ENCODE data around the gene ATG2A. TPM values are rescaled to one million over a fixed set of nuclear protein-coding genes. Genes with fewer than 3 reads are reported as not detected.
A peak's percentile ranks its signal among the peaks of the same experiment; 100 is the strongest.

The ATG2A gene
- total and polyA plus RNA-seq, 10 donors, result 14.3 to 57.3 (median 34.0) TPM

GRCh38 chr11:64878494-64879243 lies 38.3 kb downstream of the ATG2A start, which contains the start of gene EHD1:
Gene EHD1, minus strand, starts transcription at chr11:64878621. Its CDS starts 157 bp downstream, at chr11:64878464.
- H3K27me3 ChIP-seq (replicated peaks in 1 of 7), result no peaks in the 10 kb centered on the region
- peaks cover 0 to 25% (median 0%) of the 10 kb centered on the region in 6 donors for H3K36me3 ChIP-seq
- H3K4me3 ChIP-seq, result peak within 1 kb of the TSS; percentile 86 to 99 (median 95)
- H3K27ac ChIP-seq, result peak within 1 kb of the TSS; percentile 75 to 98 (median 96)
- peaks cover 46 to 88% (median 72%) of the 10 kb centered on the region in 6 donors for H3K4me1 ChIP-seq
- intact Hi-C loops (cut with DNase I; ENCODE audit: low total_unique reads), result no loop called here
- WGBS, 5 donors, result 0 to 1% (median 1%) methylated on average over 14 to 75 of the region's 75 CpGs
- TF ChIP-seq POLR2A (IDR thresholded peaks at IDR 0.05) (peak; percentile 96 to 100 (median 98)), POLR2AphosphoS5 (IDR thresholded peaks at IDR 0.05) (peak; percentile 100)
- TF ChIP-seq, protein P1, sequence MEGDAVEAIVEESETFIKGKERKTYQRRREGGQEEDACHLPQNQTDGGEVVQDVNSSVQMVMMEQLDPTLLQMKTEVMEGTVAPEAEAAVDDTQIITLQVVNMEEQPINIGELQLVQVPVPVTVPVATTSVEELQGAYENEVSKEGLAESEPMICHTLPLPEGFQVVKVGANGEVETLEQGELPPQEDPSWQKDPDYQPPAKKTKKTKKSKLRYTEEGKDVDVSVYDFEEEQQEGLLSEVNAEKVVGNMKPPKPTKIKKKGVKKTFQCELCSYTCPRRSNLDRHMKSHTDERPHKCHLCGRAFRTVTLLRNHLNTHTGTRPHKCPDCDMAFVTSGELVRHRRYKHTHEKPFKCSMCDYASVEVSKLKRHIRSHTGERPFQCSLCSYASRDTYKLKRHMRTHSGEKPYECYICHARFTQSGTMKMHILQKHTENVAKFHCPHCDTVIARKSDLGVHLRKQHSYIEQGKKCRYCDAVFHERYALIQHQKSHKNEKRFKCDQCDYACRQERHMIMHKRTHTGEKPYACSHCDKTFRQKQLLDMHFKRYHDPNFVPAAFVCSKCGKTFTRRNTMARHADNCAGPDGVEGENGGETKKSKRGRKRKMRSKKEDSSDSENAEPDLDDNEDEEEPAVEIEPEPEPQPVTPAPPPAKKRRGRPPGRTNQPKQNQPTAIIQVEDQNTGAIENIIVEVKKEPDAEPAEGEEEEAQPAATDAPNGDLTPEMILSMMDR (IDR thresholded peaks at IDR 0.05 in 8 of 11, conservative IDR thresholded peaks at IDR 0.05 in 3 of 11), result peak in 10 of 11 experiments; percentile 21 to 82 (median 60)
- DNase-seq, result peak; percentile 100
- no peaks in the 10 kb centered on the region for H3K9me3 ChIP-seq

DNA sequence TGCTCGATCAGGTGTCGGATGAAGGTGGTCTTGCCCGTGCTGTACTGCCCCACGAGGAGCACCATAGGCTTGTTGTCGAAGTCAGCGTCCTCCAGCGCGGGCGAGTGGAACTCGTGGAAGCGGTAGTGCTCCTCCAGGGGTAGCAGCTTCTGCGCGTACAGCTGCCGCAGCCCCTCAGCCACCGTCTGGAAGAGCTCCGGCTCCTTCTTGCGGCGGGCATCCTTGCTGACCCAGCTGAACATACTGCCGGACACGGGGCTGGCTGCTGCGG lies 38.9 kb downstream of the ATG2A start:
- Histone ChIP-seq H3K27me3 (replicated peaks in 1 of 7) (no peaks in the 10 kb centered on the region), H3K9me3 (no peaks in the 10 kb centered on the region), H3K4me1 (peaks cover 50 to 88% (median 77%) of the 10 kb centered on the region in 6 donors), H3K4me3 (peak overlapping the region; percentile 86 to 99 (median 95)), H3K36me3 (peaks cover 0 to 30% (median 5%) of the 10 kb centered on the region in 6 donors), H3K27ac (peak overlapping the region; percentile 67 to 98 (median 96))
- intact Hi-C loops (cut with DNase I; ENCODE audit: low total_unique reads), result no loop called here
- WGBS, 5 donors, result 0% methylated on average over 16 to 21 of the region's 21 CpGs
- DNase-seq, result no peak
- TF ChIP-seq POLR2A (IDR thresholded peaks at IDR 0.05), result no peak
- no peak for TF ChIP-seq POLR2AphosphoS5 (IDR thresholded peaks at IDR 0.05)
- TF ChIP-seq, protein P1 (IDR thresholded peaks at IDR 0.05 in 8 of 11, conservative IDR thresholded peaks at IDR 0.05 in 3 of 11), result no peak

GRCh38 chr11:64877390-64878222 lies 39.4 kb downstream of the ATG2A start:
- Histone ChIP-seq H3K27me3 (replicated peaks in 1 of 7) (no peaks in the 10 kb centered on the region), H3K4me3 (peak overlapping the region; percentile 86 to 99 (median 95)), H3K4me1 (peaks cover 56 to 92% (median 83%) of the 10 kb centered on the region in 6 donors), H3K27ac (peak overlapping the region; percentile 67 to 98 (median 96)), H3K36me3 (peaks cover 0 to 36% (median 10%) of the 10 kb centered on the region in 6 donors), H3K9me3 (no peaks in the 10 kb centered on the region)
- intact Hi-C loops (cut with DNase I; ENCODE audit: low total_unique reads), result no loop called here
- TF ChIP-seq, protein P1 (IDR thresholded peaks at IDR 0.05 in 8 of 11, conservative IDR thresholded peaks at IDR 0.05 in 3 of 11), result no peak
- TF ChIP-seq POLR2AphosphoS5 (IDR thresholded peaks at IDR 0.05), result peak in 2 of 3 donors; percentile 62 to 66
- WGBS, 5 donors, result 0 to 1% (median 1%) methylated on average over 20 to 41 of the region's 41 CpGs
- DNase-seq, result peak; percentile 81
